IMR-90 (cell line): ENCODE results near the gene ACACB. TPM values are rescaled to one million over a fixed set of nuclear protein-coding genes. Genes with fewer than 3 reads are reported as not detected.

Experiments used
- ATAC-seq: fragments of 200-7000 bp; cut with Tn5 transposase; 2 replicates; pipeline ENCODE4 v1.9.1; 2020; ENCODE audit warnings: low read depth, mild to moderate bottlenecking, moderate library complexity
- BruUV-seq: library from RNA; stranded (reverse); fragments of 400-500 nt; replicated peaks from 2 replicates; lab custom pipeline; 2021; lab: Mats Ljungman, UMichigan
- CTCF ChIA-PET: fragments of 300-600 bp; formaldehyde crosslinking; extraction: SDS; loops from one replicate; lab custom pipeline; 2021; ENCODE audit warnings: antibody characterized with exemption; lab: Yijun Ruan, JAX
- POLR2A ChIA-PET: fragments of 300-600 bp; sonication (Branson Sonifier 250); formaldehyde crosslinking; loops from one replicate; lab custom pipeline; 2022; ENCODE audit warnings: antibody characterized with exemption; ENCODE audit not compliant: unreplicated experiment; lab: Charles Lee
- DNase-seq: peaks from one replicate; pipeline ENCODE4 v3.0.0; 2013
- H2AFZ ChIP-seq: replicated peaks from 2 replicates; pipeline ENCODE3; 2013; ENCODE audit warnings: low read length, mild to moderate bottlenecking; ENCODE audit not compliant: poor library complexity
- H2AK5ac ChIP-seq: 2 replicates; pipeline ENCODE4 v1.6.1; 2013; ENCODE audit warnings: low read depth, low read length, inconsistent platforms
- H2AK9ac ChIP-seq: replicated peaks from 2 replicates; pipeline ENCODE3; 2013; ENCODE audit warnings: mild to moderate bottlenecking, low read depth, low read length, moderate library complexity; ENCODE audit not compliant: poor library complexity
- H2BK120ac ChIP-seq: 2 replicates; pipeline ENCODE4 v1.6.1; 2013; ENCODE audit warnings: low read depth, low read length, inconsistent platforms
- H2BK15ac ChIP-seq: 3 replicates; pipeline ENCODE4 v1.6.1; 2013; ENCODE audit warnings: low read depth, low read length, inconsistent platforms
- H2BK20ac ChIP-seq: 2 replicates; pipeline ENCODE4 v1.6.1; 2013; ENCODE audit warnings: low read depth, mild to moderate bottlenecking, inconsistent platforms, low read length, moderate library complexity
- H2BK5ac ChIP-seq: 2 replicates; pipeline ENCODE4 v1.6.1; 2013; ENCODE audit warnings: mild to moderate bottlenecking, low read depth, low read length, inconsistent platforms; ENCODE audit not compliant: poor library complexity, severe bottlenecking
- H3K14ac ChIP-seq: replicated peaks from 2 replicates; pipeline ENCODE4 v1.6.1; 2013; ENCODE audit warnings: low read depth, low read length, inconsistent platforms
- H3K18ac ChIP-seq: 2 replicates; pipeline ENCODE4 v1.6.1; 2013; ENCODE audit warnings: low read depth, low read length, control low read depth
- H3K23ac ChIP-seq: 2 replicates; pipeline ENCODE4 v1.6.1; 2013; ENCODE audit warnings: low read depth, low read length, inconsistent platforms
- H3K27ac ChIP-seq: 2 replicates; pipeline ENCODE4 v1.5.1; 2013; ENCODE audit warnings: mild to moderate bottlenecking, control low read depth, low read length; ENCODE audit not compliant: insufficient read depth
- H3K27me3 ChIP-seq: 2 replicates; pipeline ENCODE4 v1.6.1; 2013; ENCODE audit warnings: low read length; ENCODE audit not compliant: control insufficient read depth, insufficient read depth
- H3K36me3 ChIP-seq: 2 replicates; pipeline ENCODE4 v1.6.1; 2013; ENCODE audit warnings: low read length, mixed read lengths; ENCODE audit not compliant: control insufficient read depth, insufficient read depth
- H3K4ac ChIP-seq: 2 replicates; pipeline ENCODE4 v1.6.1; 2013; ENCODE audit warnings: low read depth, low read length, inconsistent platforms
- H3K4me1 ChIP-seq: 2 replicates; pipeline ENCODE4 v1.6.1; 2013; ENCODE audit warnings: low read length, mixed read lengths; ENCODE audit not compliant: control insufficient read depth, insufficient read depth
- H3K4me2 ChIP-seq: 2 replicates; pipeline ENCODE4 v1.6.1; 2013; ENCODE audit warnings: low read depth, mild to moderate bottlenecking, control low read depth, low read length, moderate library complexity
- H3K4me3 ChIP-seq: 2 replicates; pipeline ENCODE4 v1.5.1; 2013; ENCODE audit warnings: low read depth, mild to moderate bottlenecking, control low read depth, low read length, moderate library complexity; ENCODE audit not compliant: insufficient read depth
- H3K56ac ChIP-seq: 2 replicates; pipeline ENCODE4 v1.6.1; 2013; ENCODE audit warnings: low read length, inconsistent platforms; ENCODE audit not compliant: insufficient read depth; ENCODE audit errors: extremely low read depth
- H3K79me1 ChIP-seq, 2 experiments: 2 replicates each; pipeline ENCODE4 v1.6.1; 2013; ENCODE audit warnings: low read length in 2 of 2, inconsistent platforms in 1 of 2, low read depth in 1 of 2
- H3K9ac ChIP-seq: 2 replicates; pipeline ENCODE4 v1.6.1; 2013; ENCODE audit warnings: low read depth, low read length, control low read depth
- H3K9me1 ChIP-seq: 2 replicates; pipeline ENCODE4 v1.6.1; 2013; ENCODE audit warnings: low read length, inconsistent platforms; ENCODE audit not compliant: insufficient read depth
- H3K9me3 ChIP-seq: 2 replicates; pipeline ENCODE4 v1.6.1; 2013; ENCODE audit warnings: low read length; ENCODE audit not compliant: control insufficient read depth, insufficient read depth
- H4K20me1 ChIP-seq: 2 replicates; pipeline ENCODE4 v1.6.1; 2013; ENCODE audit warnings: low read length, inconsistent platforms; ENCODE audit not compliant: insufficient read depth
- H4K5ac ChIP-seq: 2 replicates; pipeline ENCODE4 v1.6.1; 2013; ENCODE audit warnings: mild to moderate bottlenecking, low read depth, low read length, control low read depth
- H4K8ac ChIP-seq, 2 experiments: 2 replicates each; pipeline ENCODE4 v1.6.1; 2013; ENCODE audit warnings: low read depth in 2 of 2, low read length in 2 of 2, control low read depth in 1 of 2, inconsistent platforms in 1 of 2
- H4K91ac ChIP-seq: 2 replicates; pipeline ENCODE4 v1.6.1; 2013; ENCODE audit warnings: low read depth, low read length, inconsistent platforms; ENCODE audit not compliant: insufficient read depth
- CHD1 ChIP-seq: IDR thresholded peaks from 2 replicates; pipeline ENCODE4 v1.6.1; 2012; ENCODE audit warnings: low read depth, low read length, improper control_type of control experiment
- CTCF ChIP-seq: conservative IDR thresholded peaks from 2 replicates; pipeline ENCODE4 v1.5.1; 2012; ENCODE audit warnings: mild to moderate bottlenecking, low read depth, low read length, improper control_type of control experiment
- FOS ChIP-seq: fragments of 150-350 bp; IDR thresholded peaks from 2 replicates; pipeline ENCODE4 v1.6.1; 2016; ENCODE audit warnings: low read depth, low read length
- MAFK ChIP-seq: IDR thresholded peaks from 2 replicates; pipeline ENCODE4 v1.6.1; 2012; ENCODE audit warnings: low read depth, low read length, improper control_type of control experiment
- WGBS, 2 experiments: methylation state at CpG; one replicate each; pipeline versions ENCODE4 v1.1.5 to v1.1.7; 2013; ENCODE audit warnings: missing lambda C conversion rate in 2 of 2; ENCODE audit not compliant: insufficient read length in 1 of 2; ENCODE audit errors: extremely low coverage in 2 of 2; 5-methylcytosine and 5-hydroxymethylcytosine counted together
- dilution Hi-C: fragments of 300-500 bp; cut with HindIII; formaldehyde crosslinking; loops from one replicate; pipeline ENCODE4 v1.14.3; 2018; ENCODE audit warnings: low sequenced_read_pairs; ENCODE audit not compliant: unreplicated experiment
- in situ Hi-C: fragments of 300-500 bp; cut with MboI; formaldehyde crosslinking; loops from 3 replicates; pipeline ENCODE4 v1.14.3; 2019; ENCODE audit warnings: low sequenced_read_pairs, inconsistent platforms, mixed read lengths
- intact Hi-C: fragments of 100-400 bp; cut with micrococcal nuclease; formaldehyde crosslinking; loops from 2 replicates; pipeline ENCODE4 v1.10.0; 2022
- polyA plus RNA-seq, 3 experiments: library from polyadenylated mRNA; depleted of rRNA; stranded (reverse); fragments of >200 nt; gene quantifications; 2 replicates each; pipeline ENCODE4 v1.2.3, GENCODE V29; 2012; ENCODE audit warnings: low replicate concordance in 1 of 3
- total RNA-seq: library from RNA; depleted of rRNA; stranded (reverse); fragments of >200 nt; gene quantifications from 2 replicates; pipeline ENCODE4 v1.2.3, GENCODE V29; 2012

ACACB gene
- total and polyA plus RNA-seq, 2 of the 4 experiments (the other 2 are of a cell fraction), result 2.0 to 2.1 TPM

- peaks cover 5% of the 10 kb centered on the region for H3K9me1 ChIP-seq
- H2BK120ac ChIP-seq, result no peak overlapping the region
- H4K8ac ChIP-seq, result no peak overlapping the region
- H3K14ac ChIP-seq, result no peak overlapping the region
- no peak overlapping the region for H2AK9ac ChIP-seq
- CTCF ChIA-PET, result no interaction called here
- no peaks in the 10 kb centered on the region; the same call in 1 of the 2 replicates for H4K20me1 ChIP-seq
- H3K9me3 ChIP-seq, result no peaks in the 10 kb centered on the region
- no peak overlapping the region for H3K18ac ChIP-seq
- in situ Hi-C loops (no loop called here), dilution Hi-C loops (no loop called here), intact Hi-C loops (no loop called here)
- peaks cover 10% of the 10 kb centered on the region; the same call in 1 of the 2 replicates for H3K4me1 ChIP-seq
- no peak overlapping the region for H3K4ac ChIP-seq
- BruUV-seq, result no TSS peak
- no peak overlapping the region for H2BK20ac ChIP-seq
- no peak overlapping the region for H3K56ac ChIP-seq
- no peak overlapping the region for H2BK5ac ChIP-seq
- no peak overlapping the region for H2AK5ac ChIP-seq
- H3K9ac ChIP-seq, result no peak overlapping the region
- H2BK15ac ChIP-seq, result no peak overlapping the region
- 100% methylated on average over 5 of the region's 17 CpGs; no CpG with 5 or more reads in 1 of the 2 experiments for WGBS, 2 experiments
- H3K27ac ChIP-seq, result no peak overlapping the region
- no peak overlapping the region for H3K4me2 ChIP-seq
- no peaks in the 10 kb centered on the region for H3K79me1 ChIP-seq
- POLR2A ChIA-PET, result no interaction called here
- no peak overlapping the region for H3K4me3 ChIP-seq
- H4K5ac ChIP-seq, result no peak overlapping the region
- H3K23ac ChIP-seq, result no peak overlapping the region
- TF ChIP-seq FOS, result no peak
- TF ChIP-seq CTCF, result no peak
- TF ChIP-seq CHD1, result no peak
- TF ChIP-seq MAFK, result no peak
- no peak for ATAC-seq
- no peak for DNase-seq
- no peak overlapping the region for H2AFZ ChIP-seq
- H3K27me3 ChIP-seq, result no peaks in the 10 kb centered on the region
- H3K36me3 ChIP-seq, result peaks cover 9% of the 10 kb centered on the region
- no peak overlapping the region for H4K91ac ChIP-seq
These were observed 57.3 kb downstream of the ACACB start for GRCh38 chr12:109173443-109174240.
